Stomach (tissue), 9 donors: ENCODE measurements around the gene DOCK6. TPM values are rescaled to one million over a fixed set of nuclear protein-coding genes. Genes with fewer than 3 reads are reported as not detected.
A peak's percentile ranks its signal among the peaks of the same experiment; 100 is the strongest.
"Not testable (repeated sequence)": the region's sequence is repeated elsewhere in the genome, so short reads cannot be mapped to it uniquely, and the experiment has no call there.

Experiments used
- DNase-seq, 2 donors: peaks; one replicate each; pipeline versions ENCODE4 v3.0.0 to v3.0.0-alpha.2; 2013 to 2019
- H3K27ac ChIP-seq, 5 donors: fragments of 200-600 bp in 4 of 5; sonication (generic) in 4 of 5; one replicate each; pipeline ENCODE4 v1.5.1; 2013 to 2019; ENCODE audit warnings: mild to moderate bottlenecking in 1 of 5, moderate library complexity in 1 of 5
- H3K27me3 ChIP-seq, 3 donors: fragments of 200-600 bp; sonication (generic); one replicate each; pipeline ENCODE4 v1.5.1; 2017 to 2019; ENCODE audit warnings: mixed run types in 1 of 3
- H3K36me3 ChIP-seq, 4 donors: fragments of 200-600 bp; sonication (generic); 1 replicate in 3 of 4; 2 replicates in 1 of 4; pipeline ENCODE4 v1.5.1; 2016 to 2019
- H3K4me1 ChIP-seq, 4 donors: fragments of 200-600 bp; sonication (generic); one replicate each; pipeline ENCODE4 v1.5.1; 2016 to 2019
- H3K4me3 ChIP-seq, 4 donors: fragments of 200-600 bp; sonication (generic) in 3 of 4; one replicate each; pipeline ENCODE4 v1.5.1; 2016 to 2019; ENCODE audit warnings: mild to moderate bottlenecking in 1 of 4
- H3K9me3 ChIP-seq, 4 donors: fragments of 200-600 bp; sonication (generic); one replicate each; pipeline ENCODE4 v1.5.1; 2016 to 2019
- CTCF ChIP-seq, 7 experiments: fragments of 450-650 bp in 4 of 7; fragments of 200-600 bp in 3 of 7; sonication (generic) in 3 of 7; IDR thresholded peaks; one replicate each; pipeline ENCODE4 v1.5.1; 2016 to 2019; ENCODE audit warnings: antibody characterized with exemption in 7 of 7, control low read depth in 2 of 7, mild to moderate bottlenecking in 1 of 7
- EP300 ChIP-seq: sonication (generic); formaldehyde crosslinking; IDR thresholded peaks from one replicate; pipeline ENCODE4 v1.6.1; 2017; ENCODE audit warnings: antibody characterized with exemption
- POLR2A ChIP-seq, 4 donors: fragments of 450-650 bp; IDR thresholded peaks; one replicate each; pipeline ENCODE4 v1.6.1; 2016; ENCODE audit warnings: antibody characterized with exemption in 4 of 4, control low read depth in 2 of 4, mild to moderate bottlenecking in 1 of 4, moderate library complexity in 1 of 4
- POLR2AphosphoS5 ChIP-seq, 3 donors: sonication (generic); formaldehyde crosslinking; IDR thresholded peaks; one replicate each; pipeline ENCODE4 v1.6.1; 2016; ENCODE audit warnings: antibody characterized with exemption in 3 of 3
- WGBS, 5 donors: extraction: QIAGEN DNeasy Blood & Tissue Kit in 3 of 5; methylation state at CpG; one replicate each; pipeline versions ENCODE4 v1.1.5 to v1.1.7; 2013 to 2018; 5-methylcytosine and 5-hydroxymethylcytosine counted together
- intact Hi-C: fragments of 100-400 bp; cut with DNase I; formaldehyde crosslinking; loops from one replicate; pipeline ENCODE4 v1.15.1; 2023; ENCODE audit warnings: low total_unique reads
- polyA plus RNA-seq, 3 donors: library from polyadenylated mRNA; stranded (reverse); fragments of 200-250 nt; gene quantifications; one replicate each; pipeline ENCODE4 v1.2.3, GENCODE V29; 2013
- total RNA-seq, 5 donors: library from RNA; depleted of rRNA; stranded (reverse); fragments of >200 nt; gene quantifications; one replicate each; pipeline versions ENCODE4 v1.1.0 to v1.2.3, GENCODE V29; 2014 to 2016
- donor health status: healthy with polysubstance abuse.
- donor health status: Bipolar disorder and iron deficiency.
- donor health status: healthy.

Gene DOCK6
- total and polyA plus RNA-seq, 8 donors, result 21.4 to 243 (median 58.9) TPM

- intact Hi-C loops, result no loop called here
- no peak for TF ChIP-seq POLR2AphosphoS5 (IDR thresholded peaks at IDR 0.05)
- Histone ChIP-seq H3K9me3 (no peaks in the 10 kb centered on the region), H3K27ac (peak overlapping the region in 4 of 5 donors; percentile 63 to 98 (median 82)), H3K36me3 (peaks cover 14 to 83% (median 41%) of the 10 kb centered on the region in 4 donors), H3K4me1 (peaks cover 56 to 95% (median 79%) of the 10 kb centered on the region in 4 donors), H3K4me3 (no peak overlapping the region), H3K27me3 (no peaks in the 10 kb centered on the region)
- DNase-seq, result no peak
- WGBS, 5 donors, result 87 to 94% (median 90%) methylated on average over 9 of the region's 9 CpGs
Measured at GRCh38 chr19:11187441-11187840, 74.9 kb downstream of the DOCK6 start.

- Histone ChIP-seq H3K9me3 (no peaks in the 10 kb centered on the region), H3K36me3 (peaks cover 14 to 64% (median 37%) of the 10 kb centered on the region in 4 donors), H3K27me3 (no peaks in the 10 kb centered on the region), H3K4me1 (peaks cover 42 to 85% (median 60%) of the 10 kb centered on the region in 4 donors), H3K27ac (peak overlapping the region in 3 of 5 donors; percentile 77 to 98 (median 94)), H3K4me3 (no peak overlapping the region)
- intact Hi-C loops, result no loop called here
- no peak for DNase-seq
- TF ChIP-seq CTCF (IDR thresholded peaks at IDR 0.05) (no peak), POLR2AphosphoS5 (IDR thresholded peaks at IDR 0.05) (no peak), EP300 (no peak), POLR2A (IDR thresholded peaks at IDR 0.05) (no peak)
- WGBS, 5 donors, result 75 to 91% (median 84%) methylated on average over 1 of the region's 1 CpG
Measured at GRCh38 chr19:11182994-11183393, 79.3 kb downstream of the DOCK6 start.

- Histone ChIP-seq H3K27me3 (no peaks in the 10 kb centered on the region), H3K4me3 (no peak overlapping the region), H3K4me1 (peaks cover 39 to 72% (median 52%) of the 10 kb centered on the region in 4 donors), H3K9me3 (no peaks in the 10 kb centered on the region), H3K27ac (peak overlapping the region in 4 of 5 donors; percentile 52 to 94 (median 72)), H3K36me3 (peaks cover 19 to 65% (median 44%) of the 10 kb centered on the region in 4 donors)
- 86 to 95% (median 90%) methylated on average over 4 of the region's 4 CpGs for WGBS, 5 donors
- no peak for TF ChIP-seq POLR2AphosphoS5 (IDR thresholded peaks at IDR 0.05)
- TF ChIP-seq POLR2A (IDR thresholded peaks at IDR 0.05), result no peak
- no peak for TF ChIP-seq CTCF (IDR thresholded peaks at IDR 0.05)
- no peak for TF ChIP-seq EP300
- intact Hi-C loops, result no loop called here
- DNase-seq, result no peak
Measured at GRCh38 chr19:11181488-11181887, 80.8 kb downstream of the DOCK6 start.

- H3K9me3 ChIP-seq, H3K27me3 ChIP-seq, intact Hi-C loops, DNase-seq, H3K4me3 ChIP-seq: not testable (repeated sequence)
- peaks cover 19 to 65% (median 45%) of the 10 kb centered on the region in 4 donors for H3K36me3 ChIP-seq
- WGBS, 5 donors, result 81 to 89% (median 87%) methylated on average over 8 of the region's 8 CpGs
- H3K4me1 ChIP-seq, result peaks cover 35 to 67% (median 48%) of the 10 kb centered on the region in 4 donors
- peak overlapping the region in 4 of 5 donors; percentile 61 to 94 (median 72) for H3K27ac ChIP-seq
Measured at GRCh38 chr19:11180975-11181374, 81.3 kb downstream of the DOCK6 start.

- Histone ChIP-seq H3K4me3 (no peak overlapping the region), H3K4me1 (peaks cover 30 to 60% (median 42%) of the 10 kb centered on the region in 4 donors), H3K27ac (peak overlapping the region in 4 of 5 donors; percentile 61 to 94 (median 72)), H3K36me3 (peaks cover 23 to 65% (median 48%) of the 10 kb centered on the region in 4 donors), H3K9me3 (no peaks in the 10 kb centered on the region), H3K27me3 (no peaks in the 10 kb centered on the region)
- whole genome bisulfite sequencing, 5 donors, result 42 to 70% (median 66%) methylated on average over 8 of the region's 8 CpGs
- DNase-seq, result no peak
- intact Hi-C loops, result no loop called here
- TF ChIP-seq CTCF (IDR thresholded peaks at IDR 0.05) (no peak), POLR2A (IDR thresholded peaks at IDR 0.05) (no peak)
Measured at GRCh38 chr19:11180346-11180745, 82.0 kb downstream of the DOCK6 start.
